ENCODE data around the gene PTGR2.
"Not testable (repeated sequence)": the region's sequence is repeated elsewhere in the genome, so short reads cannot be mapped to it uniquely, and the experiment has no call there.

Gene PTGR2

DNA sequence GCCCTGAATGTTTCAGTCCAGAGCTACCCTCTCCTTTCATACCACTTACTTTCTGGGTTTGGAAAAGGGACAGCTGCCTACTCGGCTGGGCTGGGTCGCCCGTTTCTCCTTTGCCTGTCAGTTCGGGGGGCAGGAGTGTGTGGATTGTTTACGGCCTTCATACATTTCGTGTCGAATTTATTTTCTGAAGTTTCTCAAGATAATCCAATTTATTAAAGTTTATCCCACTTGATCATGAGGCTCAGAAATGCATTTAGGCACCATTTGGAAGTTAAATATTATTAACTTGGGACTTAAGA lies 35.6 kb downstream of the PTGR2 start:
- no peak for DNase-seq (ENCODE audit: low spot score)

DNA sequence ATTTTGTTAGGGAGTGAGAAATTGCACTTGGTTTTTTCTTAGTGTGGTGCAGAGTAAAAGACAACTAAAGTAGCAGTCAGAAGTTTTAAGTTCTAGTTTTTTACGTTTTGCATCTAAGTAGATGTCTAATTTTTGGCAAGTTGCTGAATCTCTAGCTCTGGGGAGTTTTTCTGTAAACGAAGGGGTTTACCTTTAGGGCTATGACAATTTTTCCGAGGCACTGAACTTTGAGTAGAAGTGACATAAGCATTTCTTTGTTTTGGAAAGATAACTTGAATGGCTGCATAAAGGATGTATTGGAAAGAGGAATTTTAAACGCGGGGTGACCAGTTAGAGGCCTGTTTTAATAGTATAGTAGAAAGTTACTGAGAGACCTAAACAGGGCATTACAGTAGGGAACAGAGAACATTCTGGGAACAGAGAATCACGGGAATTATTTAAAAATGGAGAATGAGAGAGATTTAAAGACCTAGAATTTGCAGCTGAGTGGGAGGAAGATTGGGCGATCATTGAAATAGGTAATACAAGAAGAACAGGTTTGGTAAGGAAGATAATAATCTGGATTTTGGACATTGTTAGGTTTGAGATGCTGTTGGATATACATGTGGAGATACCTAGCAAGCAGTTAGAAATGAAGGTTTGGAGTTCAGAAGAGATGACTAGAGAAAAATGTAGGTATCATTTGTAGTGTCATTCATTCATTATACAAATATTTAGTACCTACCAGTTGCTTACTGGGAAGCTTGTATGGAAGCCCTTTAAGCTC lies 36.2 kb downstream of the PTGR2 start:
- DNase-seq (ENCODE audit: low spot score): no peak

DNA sequence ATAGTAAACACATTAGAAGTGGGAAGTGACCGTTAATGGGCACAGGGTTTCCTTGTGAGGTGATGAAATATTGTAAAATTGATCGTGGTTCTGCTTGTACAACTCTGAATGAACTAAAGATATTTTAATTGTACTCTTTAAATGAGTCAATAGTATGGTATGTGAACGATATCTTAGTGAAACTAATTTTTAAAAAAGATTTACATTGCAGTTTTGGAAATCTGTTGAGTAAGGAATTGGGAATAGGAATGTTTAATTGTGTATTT lies 36.8 kb downstream of the PTGR2 start:
- no peak for DNase-seq (ENCODE audit: low spot score)

DNA sequence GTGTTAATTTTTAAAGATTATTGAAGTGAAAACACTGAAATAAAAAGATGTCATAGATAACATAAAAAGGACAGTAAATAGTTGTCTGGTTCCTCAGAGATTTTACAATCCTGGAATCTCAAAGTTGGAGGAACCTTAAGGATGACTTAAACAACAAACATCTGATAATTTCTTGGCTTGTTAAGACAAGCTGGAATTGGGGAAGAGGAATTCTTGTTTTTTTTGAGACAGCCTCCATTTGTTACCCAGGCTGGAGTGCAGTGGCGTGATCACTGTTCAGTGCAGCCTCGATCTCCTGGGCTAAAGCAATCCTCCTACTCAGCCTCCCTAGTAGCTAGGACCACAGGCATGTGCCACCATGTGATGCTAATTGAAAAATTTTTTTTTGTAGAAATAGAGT lies 37.3 kb downstream of the PTGR2 start:
- DNase-seq (ENCODE audit: low spot score): no peak

DNA sequence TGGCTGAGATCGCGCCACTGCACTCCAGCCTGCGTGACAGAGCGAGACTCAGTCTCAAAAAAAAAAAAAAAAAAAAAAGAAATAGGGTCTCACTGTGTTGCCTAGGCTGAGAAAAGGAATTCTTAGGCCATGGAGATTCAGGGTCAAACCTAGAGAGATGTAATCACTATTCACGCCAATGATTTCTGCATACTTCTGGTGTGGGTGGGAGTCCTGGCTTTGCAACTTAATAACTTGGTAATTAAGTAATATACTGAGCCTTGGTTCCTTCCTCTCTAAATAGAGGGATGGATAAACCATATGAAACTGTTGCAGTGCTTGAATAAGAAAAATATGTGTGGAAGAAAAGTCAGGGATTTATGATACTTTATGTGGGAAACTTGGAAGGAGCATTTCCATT lies 37.7 kb downstream of the PTGR2 start:
- no peak for DNase-seq (ENCODE audit: low spot score)

DNA sequence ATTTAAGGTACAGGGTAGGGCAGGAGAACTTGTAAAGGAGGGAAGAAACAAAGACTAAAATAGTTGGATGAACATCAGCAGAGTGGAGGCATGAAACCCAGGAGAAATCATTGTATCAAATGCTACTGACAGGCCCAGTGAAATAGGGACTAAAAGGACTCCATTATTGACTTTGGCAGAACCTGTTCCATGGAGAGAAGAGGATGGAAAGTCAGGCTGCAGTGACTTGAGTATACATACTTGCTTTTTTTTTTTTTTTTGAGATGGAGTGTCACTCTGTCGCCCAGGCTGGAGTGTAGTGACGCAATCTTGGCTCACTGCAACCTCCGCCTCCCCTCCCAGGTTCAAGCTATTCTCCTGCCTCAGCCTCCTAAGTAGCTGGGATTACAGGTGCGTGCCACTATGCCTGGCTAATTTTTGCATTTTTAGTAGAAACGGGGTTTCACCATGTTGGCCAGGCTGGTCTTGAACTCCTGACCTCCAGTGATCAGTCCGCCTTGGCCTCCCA lies 42.6 kb downstream of the PTGR2 start:
- not testable (repeated sequence) for DNase-seq (ENCODE audit: low spot score)

DNA sequence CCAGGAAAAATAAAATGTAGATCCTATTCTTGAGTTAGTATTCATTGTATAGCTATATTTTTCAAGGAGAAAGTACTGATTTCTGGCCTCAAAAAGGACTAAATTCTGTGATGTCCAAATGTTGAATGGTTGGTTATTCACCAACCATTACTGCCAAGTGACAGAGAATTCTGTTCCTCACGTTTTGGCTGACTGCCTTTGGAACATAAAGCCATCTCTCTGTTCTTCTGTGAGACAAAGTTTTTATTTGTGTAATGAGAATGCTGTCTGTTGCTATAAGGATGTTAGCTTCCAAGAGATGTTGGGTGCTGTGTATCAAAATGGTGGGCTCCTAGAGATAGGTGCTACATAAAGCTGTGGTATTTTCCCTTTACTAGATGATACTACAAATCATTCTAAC lies 44.3 kb downstream of the PTGR2 start:
- no peak for DNase-seq (ENCODE audit: low spot score)

DNA sequence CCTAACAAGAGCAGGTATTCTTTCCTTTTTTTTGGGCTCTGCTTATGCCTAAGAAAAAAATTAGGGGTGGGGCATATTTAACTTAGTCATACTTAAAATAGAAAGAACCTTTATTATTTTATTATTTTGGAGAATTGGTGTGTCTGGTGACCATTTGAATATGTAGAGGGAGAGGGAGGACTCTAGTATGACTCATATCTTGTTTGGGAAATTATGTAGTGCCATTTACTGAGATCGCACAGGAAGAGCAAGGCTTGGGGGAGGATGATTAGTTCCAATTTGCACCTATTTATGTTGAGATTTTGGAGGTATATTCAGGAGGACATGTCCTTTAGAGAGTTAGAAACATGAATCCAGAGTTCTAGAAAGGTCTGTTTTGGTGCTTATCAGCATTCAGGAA lies 44.9 kb downstream of the PTGR2 start:
- DNase-seq (ENCODE audit: low spot score): no peak

DNA sequence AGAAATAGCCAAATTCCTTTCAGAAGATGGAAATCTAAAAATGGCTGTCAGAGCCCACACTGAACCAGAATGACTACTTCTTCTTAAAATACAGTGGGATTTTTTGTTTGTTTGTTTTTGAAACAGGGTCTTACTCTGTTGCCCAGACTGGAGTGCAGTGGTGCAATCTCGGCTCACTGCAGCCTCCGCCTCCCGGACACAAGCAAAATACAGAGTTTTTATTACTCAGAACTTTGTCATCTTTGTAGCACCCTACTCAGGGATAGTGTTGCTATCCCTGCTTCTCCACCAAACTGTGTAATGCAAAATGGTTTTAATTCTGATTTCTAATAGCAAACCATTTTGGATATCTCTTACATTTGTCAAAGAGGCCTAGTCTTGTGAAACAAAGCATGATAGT lies 51.4 kb downstream of the PTGR2 start:
- no peak for DNase-seq (ENCODE audit: low spot score)

DNA sequence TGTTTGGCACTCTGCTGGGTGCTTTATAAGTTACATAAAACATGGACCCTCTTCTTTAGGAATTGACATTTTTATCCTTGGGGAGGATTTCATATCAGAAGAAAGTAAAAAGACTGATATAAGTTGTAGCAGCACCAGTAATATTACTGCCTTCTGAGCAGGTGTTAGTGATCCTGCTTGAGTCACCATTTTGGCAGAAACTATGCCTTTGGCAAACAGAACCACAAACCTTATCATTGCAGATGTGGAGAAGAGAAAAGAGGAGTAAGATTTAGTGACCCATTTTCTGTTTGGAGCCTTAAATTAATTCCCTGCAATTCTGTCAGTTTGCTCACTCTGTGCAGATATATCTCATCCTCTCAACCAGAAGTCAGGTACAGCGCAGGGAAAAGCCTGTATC lies 58.0 kb downstream of the PTGR2 start:
- no peak for DNase-seq (ENCODE audit: low spot score)

DNA sequence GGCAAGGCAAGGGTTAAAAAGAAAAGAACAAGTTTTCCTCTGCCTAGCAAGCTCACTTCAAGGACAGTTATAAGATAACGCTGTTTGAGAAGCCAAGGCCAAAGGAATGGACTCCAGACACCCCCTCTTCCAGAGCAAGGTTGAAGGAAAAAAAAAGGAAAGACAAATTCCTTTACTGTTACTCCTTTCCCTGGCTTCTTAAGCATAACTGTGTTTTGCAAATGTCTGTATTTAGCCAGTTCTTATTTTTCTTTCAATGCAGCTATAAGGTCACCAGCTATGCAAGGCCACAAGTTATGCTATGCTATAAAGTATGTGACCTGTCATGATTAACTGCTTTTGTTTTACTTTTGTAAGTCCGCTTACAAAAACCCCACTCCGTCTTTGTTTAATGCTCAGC lies 61.6 kb downstream of the PTGR2 start:
- DNase-seq (ENCODE audit: low spot score): no peak

DNA sequence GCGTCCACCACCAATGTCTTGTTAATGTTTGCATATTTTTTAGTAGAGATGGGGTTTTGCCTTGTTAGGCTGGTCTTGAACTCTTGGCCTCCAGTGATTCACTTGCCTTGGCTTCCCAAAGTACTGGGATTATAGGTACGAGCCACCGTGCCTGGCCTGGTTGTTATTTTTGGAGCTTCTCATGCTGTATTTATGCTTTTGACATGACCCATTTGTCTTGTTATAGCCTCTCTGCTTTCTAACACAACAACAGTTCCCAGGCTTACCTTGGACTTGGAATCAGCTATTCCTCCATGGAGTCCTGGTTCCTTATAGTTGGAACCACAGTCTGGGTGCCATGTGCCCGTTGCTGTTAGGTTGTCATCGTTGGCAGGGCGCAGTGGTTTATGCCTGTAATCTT lies 64.7 kb downstream of the PTGR2 start:
- DNase-seq (ENCODE audit: low spot score): no peak

DNA sequence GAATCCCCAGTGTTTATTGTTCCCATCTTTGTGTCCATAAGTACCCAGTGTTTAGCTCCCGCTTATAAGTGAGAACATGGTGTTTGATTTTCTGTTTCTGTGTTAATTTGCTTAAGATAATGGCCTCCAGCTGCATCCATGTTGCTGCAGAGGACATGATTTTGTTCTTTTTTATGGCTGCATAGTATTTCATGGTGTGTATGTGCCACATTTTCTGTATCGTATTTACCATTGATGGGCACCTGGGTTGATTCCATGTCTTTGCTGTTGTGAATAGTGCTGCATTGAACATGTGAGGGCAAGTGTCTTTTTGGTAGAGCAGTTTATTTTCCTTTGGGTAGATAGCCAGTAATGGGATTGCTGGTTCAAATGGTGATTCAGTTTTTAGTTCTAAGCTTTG lies 67.8 kb downstream of the PTGR2 start:
- DNase-seq (ENCODE audit: low spot score): not testable (repeated sequence)

DNA sequence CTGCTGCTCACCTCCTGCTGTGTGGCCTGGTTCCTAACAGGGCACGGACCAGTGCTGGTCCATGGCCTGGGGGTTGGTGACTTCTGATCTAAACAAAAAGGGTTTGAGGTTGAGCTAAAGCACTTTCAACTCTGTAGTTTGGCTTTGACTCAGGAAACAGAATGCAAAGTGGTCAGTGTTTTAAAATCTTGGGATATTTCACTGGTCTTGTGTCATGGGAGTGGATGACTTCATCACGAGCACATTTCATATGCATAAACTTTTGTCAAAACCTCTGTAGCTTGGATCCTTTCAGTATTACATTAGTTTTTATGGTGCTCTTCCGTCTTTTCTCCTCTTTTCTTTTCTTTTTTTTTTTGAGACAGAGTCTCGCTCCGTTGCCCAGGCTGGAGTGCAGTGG lies 72.7 kb downstream of the PTGR2 start:
- DNase-seq (ENCODE audit: low spot score): no peak

Measured in CD4-positive, alpha-beta T cell treated with Interleukin-15 for 4 hours (primary cell).